GM12878 (cell line): ENCODE data around the gene RTF2. TPM values are rescaled to one million over a fixed set of nuclear protein-coding genes. Genes with fewer than 3 reads are reported as not detected.

ENCODE experiments used
- ATAC-seq: fragments of 200-7000 bp; cut with Tn5 transposase; 3 replicates; pipeline ENCODE4 v1.9.1; 2020; ENCODE audit warnings: mild to moderate bottlenecking, moderate library complexity
- BruUV-seq: library from RNA; stranded (reverse); fragments of 400-500 nt; replicated peaks from 2 replicates; lab custom pipeline; 2021; lab: Mats Ljungman, UMichigan
- CTCF ChIA-PET: fragments of 300-600 bp; sonication (Branson Sonifier 250); formaldehyde crosslinking; extraction: SDS; loops from one replicate; lab custom pipeline; 2021; ENCODE audit warnings: inconsistent platforms; lab: Yijun Ruan, JAX
- POLR2A ChIA-PET: fragments of 350-600 bp; formaldehyde crosslinking; extraction: SDS; loops from one replicate; lab custom pipeline; 2021; ENCODE audit warnings: inconsistent platforms; lab: Charles Lee
- RAD21 ChIA-PET: fragments of 300-600 bp; sonication (Branson Sonifier 250); formaldehyde crosslinking; loops from one replicate; lab custom pipeline; 2023; ENCODE audit warnings: antibody characterized with exemption; ENCODE audit not compliant: unreplicated experiment; lab: Charles Lee
- SMC1A ChIA-PET: fragments of 300-600 bp; sonication (Branson Sonifier 250); formaldehyde crosslinking; loops from one replicate; lab custom pipeline; 2023; ENCODE audit not compliant: unreplicated experiment, uncharacterized antibody; lab: Charles Lee
- DNase-seq: peaks from one replicate; pipeline ENCODE4 v3.0.0-alpha.2; 2011; ENCODE audit warnings: low read depth, low spot score
- FAIRE-seq: peaks from 3 replicates; lab custom pipeline; 2011; peaks lifted over from hg19 to GRCh38; lab: Jason Lieb, UNC
- H2AFZ ChIP-seq: 2 replicates; pipeline ENCODE4 v1.6.0; 2011; ENCODE audit warnings: low read depth, low read length, control low read depth; ENCODE audit not compliant: control insufficient read depth
- H3K27ac ChIP-seq: 2 replicates; pipeline ENCODE4 v1.5.1; 2011; ENCODE audit warnings: control low read depth; ENCODE audit not compliant: control insufficient read depth, insufficient read depth
- H3K27me3 ChIP-seq, 2 experiments: replicated peaks in 1 of 2; 2 replicates each; pipeline versions ENCODE4 v1.6.0 to v1.6.1; 2011; ENCODE audit warnings: low read length in 1 of 2; ENCODE audit not compliant: control insufficient read depth in 2 of 2, insufficient read depth in 2 of 2
- H3K36me3 ChIP-seq, 2 experiments: 2 replicates each; pipeline ENCODE4 v1.5.1; 2011; ENCODE audit warnings: low read length in 1 of 2; ENCODE audit not compliant: control insufficient read depth in 2 of 2, insufficient read depth in 2 of 2
- H3K4me1 ChIP-seq: 2 replicates; pipeline ENCODE4 v1.6.1; 2011; ENCODE audit warnings: mild to moderate bottlenecking, low read length, moderate library complexity, mixed read lengths; ENCODE audit not compliant: control insufficient read depth, insufficient read depth
- H3K4me2 ChIP-seq: 2 replicates; pipeline ENCODE4 v1.6.0; 2011; ENCODE audit warnings: control low read depth; ENCODE audit not compliant: control insufficient read depth, insufficient read depth
- H3K4me3 ChIP-seq: fragments of 200-600 bp; sonication (generic); 2 replicates; pipeline ENCODE4 v1.5.1; 2016
- H3K79me2 ChIP-seq: 2 replicates; pipeline ENCODE4 v1.6.0; 2011; ENCODE audit warnings: low read length; ENCODE audit not compliant: control insufficient read depth, insufficient read depth
- H3K9ac ChIP-seq: 2 replicates; pipeline ENCODE4 v1.8.0; 2011; ENCODE audit warnings: low read length, control low read depth, mixed read lengths; ENCODE audit not compliant: control insufficient read depth, insufficient read depth
- H3K9me3 ChIP-seq: replicated peaks from 3 replicates; pipeline ENCODE4 v1.5.1; 2011; ENCODE audit warnings: mild to moderate bottlenecking, low read length; ENCODE audit not compliant: control insufficient read depth, insufficient read depth
- H4K20me1 ChIP-seq: 2 replicates; pipeline ENCODE4 v1.6.0; 2011; ENCODE audit not compliant: control insufficient read depth, insufficient read depth
- CREB1 ChIP-seq: IDR thresholded peaks from 2 replicates; pipeline ENCODE4 v1.6.1; 2012; ENCODE audit warnings: low read depth, mild to moderate bottlenecking, inconsistent platforms
- SUPT20H ChIP-seq: IDR thresholded peaks from 2 replicates; pipeline ENCODE4 v1.6.1; 2011; ENCODE audit warnings: low read depth, mild to moderate bottlenecking, low read length, moderate library complexity, borderline replicate concordance; ENCODE audit not compliant: control insufficient read depth
- TCF3 ChIP-seq: IDR thresholded peaks from 2 replicates; pipeline ENCODE4 v1.6.1; 2012; ENCODE audit warnings: low read depth, mild to moderate bottlenecking, low read length, borderline replicate concordance; ENCODE audit not compliant: insufficient read depth
- ZBTB33 ChIP-seq: fragments of 450-650 bp; IDR thresholded peaks from 2 replicates; pipeline ENCODE4 v1.6.1; 2017; ENCODE audit warnings: mild to moderate bottlenecking
- WGBS: methylation state at CpG from one replicate; pipeline ENCODE4 v1.1.6; 2016; ENCODE audit warnings: low lambda C conversion rate; ENCODE audit not compliant: insufficient replicate concordance, insufficient coverage; ENCODE audit errors: missing lambda C conversion rate; 5-methylcytosine and 5-hydroxymethylcytosine counted together
- in situ Hi-C: fragments of 300-500 bp; cut with MboI; formaldehyde crosslinking; loops from 9 replicates; pipeline ENCODE4 v1.14.3; 2018; ENCODE audit warnings: mixed read lengths
- intact Hi-C: fragments of 100-400 bp; cut with micrococcal nuclease; formaldehyde crosslinking; loops from one replicate; pipeline ENCODE4 v1.14.2; 2022; ENCODE audit not compliant: unreplicated experiment
- polyA plus RNA-seq, 11 experiments: library from polyadenylated mRNA; depleted of rRNA in 4 of 11; unstranded in 6 of 11; stranded (reverse) in 5 of 11; fragments of >200 nt; fragmentation: Nextera tagmentation in 4 of 11; fragmentation: Illumina TruSeq in 1 of 11; extraction: Ambion mirVana in 4 of 11; extraction: Trizol in 1 of 11; gene quantifications; 1 replicate in 1 of 11; 2 replicates in 10 of 11; pipeline versions ENCODE4 v1.2.1 to v1.2.3, GENCODE V29; 2011 to 2016; ENCODE audit warnings: inconsistent platforms in 2 of 11, missing spikeins in 2 of 11, low read depth in 1 of 11
- total RNA-seq, 4 experiments: library from RNA; depleted of rRNA in 3 of 4; stranded (reverse); fragments of >200 nt in 3 of 4; fragmentation: Illumina TruSeq in 1 of 4; extraction: Trizol in 1 of 4; gene quantifications; 2 replicates each; pipeline versions ENCODE4 v1.2.1 to v1.2.3, GENCODE V29; 2013 to 2021

Gene RTF2
- total and polyA plus RNA-seq, 10 of the 15 experiments (the other 5 are each of a cell fraction or from before 2014, with no cell fraction given): 66.2 to 133 (median 82.9) TPM

- FAIRE-seq (no peak), ATAC-seq (no peak), DNase-seq (no peak)
- POLR2A ChIA-PET: interaction anchor here (1.3 kb wide), 1 partner anchor 15 kb away, joined by 3 read pairs; no protein-coding TSS in a partner anchor
- BruUV-seq: no TSS peak
- in situ Hi-C loops (no loop called here), intact Hi-C loops (no loop called here)
- no peaks in the 10 kb centered on the region for H4K20me1 ChIP-seq
- no peak overlapping the region for H3K4me3 ChIP-seq
- H2AFZ ChIP-seq: no peak overlapping the region
- SMC1A ChIA-PET: interaction anchor here (1.6 to 1.7 kb wide), 2 partner anchors 9 to 14 kb away, joined by 4 to 7 read pairs; no protein-coding TSS in a partner anchor
- no peak overlapping the region for H3K27ac ChIP-seq
- peaks cover 14% of the 10 kb centered on the region for H3K4me1 ChIP-seq
- H3K9me3 ChIP-seq: no peaks in the 10 kb centered on the region
- RAD21 ChIA-PET: no interaction called here
- 82% methylated on average over 1 of the region's 1 CpG for WGBS
- no peaks in the 10 kb centered on the region for H3K27me3 ChIP-seq
- H3K9ac ChIP-seq: no peak overlapping the region
- H3K36me3 ChIP-seq: no peaks in the 10 kb centered on the region
- CTCF ChIA-PET: interaction anchor here (0.9 to 1.0 kb wide), 2 partner anchors 26 to 29 kb away, joined by 3 to 4 read pairs; no protein-coding TSS in a partner anchor
- TF ChIP-seq CREB1: no peak
- TF ChIP-seq SUPT20H: no peak
- TF ChIP-seq TCF3: no peak
- TF ChIP-seq ZBTB33: no peak
- H3K4me2 ChIP-seq: no peak overlapping the region
- H3K79me2 ChIP-seq: no peaks in the 10 kb centered on the region
Observed at GRCh38 chr20:56424931-56425330, 43.5 kb upstream of the RTF2 start.

DNA sequence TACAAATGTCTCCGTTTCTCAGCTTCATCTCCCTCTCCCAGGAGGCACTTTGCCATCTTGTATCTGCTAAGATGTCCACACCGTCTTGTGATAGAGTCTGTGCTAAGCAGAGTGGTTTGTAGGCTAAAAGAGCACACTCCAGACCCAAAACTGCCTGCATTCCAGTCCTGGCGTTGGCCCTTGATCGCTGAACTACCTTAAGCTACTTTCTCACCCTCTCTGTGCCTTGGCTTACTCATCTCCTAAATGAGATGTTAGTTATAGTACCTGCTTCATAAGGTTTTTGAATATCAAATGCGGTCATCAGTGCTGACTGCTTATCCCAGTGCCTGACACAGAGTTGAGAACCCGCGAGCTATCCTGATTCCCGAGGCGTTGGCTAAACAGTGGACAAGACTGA is 42.4 kb upstream of the RTF2 start:
- CTCF ChIA-PET: interaction anchor here (0.6 to 0.9 kb wide), 2 partner anchors 27 to 117 kb away, joined by 3 read pairs; no protein-coding TSS in a partner anchor
- intact Hi-C loops: no loop called here

More for the DNA sequence above, 42.4 kb upstream of the RTF2 start:
- TF ChIP-seq SUPT20H: no peak
- Histone ChIP-seq H3K27ac (no peak overlapping the region), H3K79me2 (no peaks in the 10 kb centered on the region), H3K4me2 (no peak overlapping the region), H3K36me3 (no peaks in the 10 kb centered on the region), H3K9ac (no peak overlapping the region), H3K4me3 (no peak overlapping the region), H4K20me1 (no peaks in the 10 kb centered on the region), H2AFZ (no peak overlapping the region), H3K27me3 (no peaks in the 10 kb centered on the region), H3K4me1 (peaks cover 14% of the 10 kb centered on the region), H3K9me3 (no peaks in the 10 kb centered on the region)
- in situ Hi-C loops: no loop called here
- RAD21 ChIA-PET: no interaction called here
- BruUV-seq: no TSS peak
- 91% methylated on average over 9 of the region's 9 CpGs for WGBS
- POLR2A ChIA-PET: no interaction called here
- no peak for DNase-seq
- SMC1A ChIA-PET: interaction anchor here (0.9 to 1.7 kb wide), 3 partner anchors 8 to 147 kb away, joined by 3 to 7 read pairs (median 4); no protein-coding TSS in a partner anchor
- no peak for ATAC-seq
- no peak for FAIRE-seq
